H9 (cell line): ENCODE results near the gene SLCO1C1. TPM values are rescaled to one million over a fixed set of nuclear protein-coding genes. Genes with fewer than 3 reads are reported as not detected.

Source experiments
- DNase-seq: peaks from one replicate; pipeline ENCODE4 v3.0.0-alpha.2; 2017
- H2AFZ ChIP-seq: one replicate; pipeline ENCODE4 v1.6.1; 2013; ENCODE audit warnings: mild to moderate bottlenecking, low read length, control low read depth, moderate library complexity
- H2AK5ac ChIP-seq: 2 replicates; pipeline ENCODE4 v1.6.1; 2013; ENCODE audit warnings: low read length, control low read depth, mixed read lengths; ENCODE audit not compliant: insufficient read length
- H2BK120ac ChIP-seq: one replicate; pipeline ENCODE4 v1.6.1; 2013; ENCODE audit warnings: low read depth, mild to moderate bottlenecking, low read length, control low read depth, inconsistent platforms; ENCODE audit not compliant: poor library complexity, severe bottlenecking
- H2BK12ac ChIP-seq: 2 replicates; pipeline ENCODE4 v1.6.1; 2013; ENCODE audit warnings: low read length, control low read depth, mixed read lengths, low read depth; ENCODE audit not compliant: insufficient read length
- H2BK15ac ChIP-seq: 2 replicates; pipeline ENCODE4 v1.6.1; 2013; ENCODE audit warnings: low read depth, low read length, control low read depth
- H2BK20ac ChIP-seq: one replicate; pipeline ENCODE4 v1.6.1; 2013; ENCODE audit warnings: low read depth, mild to moderate bottlenecking, low read length, control low read depth, inconsistent platforms; ENCODE audit not compliant: poor library complexity, severe bottlenecking
- H2BK5ac ChIP-seq: 2 replicates; pipeline ENCODE4 v1.6.1; 2013; ENCODE audit warnings: low read length, control low read depth, mixed read lengths; ENCODE audit not compliant: insufficient read length
- H3K14ac ChIP-seq: 2 replicates; pipeline ENCODE4 v1.6.1; 2013; ENCODE audit warnings: low read length, control low read depth; ENCODE audit not compliant: insufficient read depth
- H3K18ac ChIP-seq: 2 replicates; pipeline ENCODE4 v1.6.1; 2013; ENCODE audit warnings: low read depth, mild to moderate bottlenecking, mixed read lengths, low read length, control low read depth; ENCODE audit not compliant: insufficient read length
- H3K23ac ChIP-seq: 2 replicates; pipeline ENCODE4 v1.6.1; 2013; ENCODE audit warnings: low read length, control low read depth, mixed read lengths, low read depth; ENCODE audit not compliant: insufficient read length
- H3K23me2 ChIP-seq: 2 replicates; pipeline ENCODE4 v1.6.1; 2013; ENCODE audit warnings: low read depth, mild to moderate bottlenecking, mixed read lengths, low read length, control low read depth; ENCODE audit not compliant: insufficient read length, poor library complexity, severe bottlenecking
- H3K27ac ChIP-seq: 2 replicates; pipeline ENCODE4 v1.5.1; 2013; ENCODE audit warnings: low read length, control low read depth, mixed read lengths, low read depth; ENCODE audit not compliant: insufficient read length
- H3K27me3 ChIP-seq: 2 replicates; pipeline ENCODE4 v1.6.1; 2013; ENCODE audit warnings: low read length, control low read depth, inconsistent platforms; ENCODE audit not compliant: insufficient read depth
- H3K4ac ChIP-seq: 2 replicates; pipeline ENCODE4 v1.6.1; 2013; ENCODE audit warnings: low read depth, mild to moderate bottlenecking, control low read depth, inconsistent platforms, low read length, moderate library complexity
- H3K4me1 ChIP-seq: 2 replicates; pipeline ENCODE4 v1.6.1; 2013; ENCODE audit warnings: low read length, control low read depth, inconsistent platforms; ENCODE audit not compliant: insufficient read depth
- H3K4me2 ChIP-seq: 2 replicates; pipeline ENCODE4 v1.6.1; 2013; ENCODE audit warnings: low read length, control low read depth, mixed read lengths; ENCODE audit not compliant: insufficient read length, insufficient read depth
- H3K56ac ChIP-seq: 2 replicates; pipeline ENCODE4 v1.6.1; 2013; ENCODE audit warnings: low read depth, mild to moderate bottlenecking, mixed read lengths, low read length, control low read depth; ENCODE audit not compliant: insufficient read length
- H3K79me1 ChIP-seq: 2 replicates; pipeline ENCODE4 v1.6.1; 2013; ENCODE audit warnings: low read depth, mild to moderate bottlenecking, moderate library complexity, low read length, control low read depth, inconsistent platforms; ENCODE audit not compliant: insufficient read depth, poor library complexity, severe bottlenecking
- H3K79me2 ChIP-seq: 2 replicates; pipeline ENCODE4 v1.6.1; 2013; ENCODE audit warnings: low read length, control low read depth, inconsistent platforms; ENCODE audit not compliant: insufficient read depth
- H3K9ac ChIP-seq: 2 replicates; pipeline ENCODE4 v1.6.1; 2013; ENCODE audit warnings: low read length, control low read depth, mixed read lengths; ENCODE audit not compliant: insufficient read length; ENCODE audit errors: extremely low read depth
- H3K9me3 ChIP-seq: one replicate; pipeline ENCODE4 v1.6.1; 2013; ENCODE audit warnings: low read depth, low read length, inconsistent platforms; ENCODE audit not compliant: control insufficient read depth
- H3T11ph ChIP-seq: one replicate; pipeline ENCODE4 v1.6.1; 2013; ENCODE audit warnings: mild to moderate bottlenecking, low read length, control low read depth, inconsistent platforms
- H4K20me1 ChIP-seq: one replicate; pipeline ENCODE4 v1.6.1; 2013; ENCODE audit not compliant: control insufficient read depth, insufficient read length, insufficient read depth
- H4K5ac ChIP-seq: 2 replicates; pipeline ENCODE4 v1.6.1; 2013; ENCODE audit warnings: low read depth, mild to moderate bottlenecking, mixed read lengths, low read length, control low read depth; ENCODE audit not compliant: insufficient read length
- H4K8ac ChIP-seq: replicated peaks from 2 replicates; pipeline ENCODE4 v1.6.1; 2013; ENCODE audit warnings: low read length, control low read depth, mixed read lengths, low read depth; ENCODE audit not compliant: insufficient read length
- H4K91ac ChIP-seq: 2 replicates; pipeline ENCODE4 v1.6.1; 2013; ENCODE audit warnings: low read depth, mild to moderate bottlenecking, moderate library complexity, mixed read lengths, low read length, control low read depth; ENCODE audit not compliant: insufficient read length
- H3K27ac Mint-ChIP-seq, 3 experiments: 2 replicates in 2 of 3; 3 replicates in 1 of 3; pipeline ENCODE4 v1.8.0; 2020 to 2021; ENCODE audit warnings: mixed read lengths in 3 of 3, mild to moderate bottlenecking in 1 of 3, moderate library complexity in 1 of 3
- H3K27me3 Mint-ChIP-seq: 2 replicates; pipeline ENCODE4 v1.8.0; 2021; ENCODE audit warnings: low read depth, mild to moderate bottlenecking, moderate library complexity, mixed read lengths
- H3K36me3 Mint-ChIP-seq, 3 experiments: 2 replicates in 2 of 3; 3 replicates in 1 of 3; pipeline ENCODE4 v1.8.0; 2020 to 2021; ENCODE audit warnings: low read depth in 3 of 3, mixed read lengths in 3 of 3; ENCODE audit not compliant: insufficient read depth in 1 of 3
- H3K4me1 Mint-ChIP-seq, 2 experiments: 2 replicates each; pipeline ENCODE4 v1.8.0; 2020; ENCODE audit warnings: mixed read lengths in 2 of 2
- H3K4me3 Mint-ChIP-seq, 2 experiments: 2 replicates in 1 of 2; 3 replicates in 1 of 2; pipeline ENCODE4 v1.8.0; 2020 to 2021; ENCODE audit warnings: mild to moderate bottlenecking in 2 of 2, mixed read lengths in 2 of 2, moderate library complexity in 1 of 2
- H3K9me3 Mint-ChIP-seq, 2 experiments: 2 replicates in 1 of 2; 3 replicates in 1 of 2; pipeline ENCODE4 v1.8.0; 2020; ENCODE audit warnings: mild to moderate bottlenecking in 2 of 2, mixed read lengths in 2 of 2, moderate library complexity in 1 of 2
- CTCF ChIP-seq: fragments of 200-600 bp; sonication (generic); conservative IDR thresholded peaks from 3 replicates; pipeline ENCODE4 v1.8.0; 2021; ENCODE audit warnings: antibody characterized with exemption, mild to moderate bottlenecking
- WGBS: extraction: QIAGEN DNeasy Blood & Tissue Kit; methylation state at CpG from one replicate; pipeline ENCODE4 v1.1.7; 2013; ENCODE audit warnings: missing lambda C conversion rate, low lambda C conversion rate, mixed read lengths; ENCODE audit not compliant: insufficient read length; ENCODE audit errors: extremely low coverage; 5-methylcytosine and 5-hydroxymethylcytosine counted together
- total RNA-seq: library from RNA; stranded (reverse); gene quantifications from 2 replicates; pipeline ENCODE4 v1.2.1, GENCODE V29; 2021

Gene SLCO1C1
- total RNA-seq, 1 experiment from 2014 or later: not detected

DNA sequence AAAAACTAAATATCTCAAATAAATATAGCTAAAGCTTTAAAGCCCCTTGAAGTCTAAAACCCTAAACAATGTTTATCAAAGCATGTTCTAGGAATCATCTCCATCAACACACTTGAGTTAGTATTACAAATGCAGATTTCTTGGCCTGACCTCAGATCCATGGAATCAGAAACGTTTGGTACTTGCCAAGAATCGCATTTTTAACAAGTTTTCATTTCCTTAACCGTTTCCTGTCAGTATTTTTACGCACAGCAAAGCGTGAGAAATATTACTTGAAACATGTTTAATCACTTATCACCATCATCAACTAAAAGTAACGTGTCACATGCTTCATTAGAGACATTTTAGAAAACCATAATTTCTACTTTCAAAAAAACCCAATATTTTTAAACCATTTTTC is 9.7 kb downstream of the SLCO1C1 start:
- Mint-ChIP-seq H3K4me1 (peaks cover 3 to 6% of the 10 kb centered on the region in 2 experiments; a peak in 2 of 4 replicates), H3K36me3 (no peaks in the 10 kb centered on the region), H3K27me3 (no peaks in the 10 kb centered on the region), H3K27ac (no peak overlapping the region), H3K9me3 (no peaks in the 10 kb centered on the region), H3K4me3 (no peak overlapping the region)
- H3K27me3 ChIP-seq: no peaks in the 10 kb centered on the region
- H3K4me1 ChIP-seq: no peaks in the 10 kb centered on the region
- no peak overlapping the region for H3K23ac ChIP-seq
- H3K18ac ChIP-seq: no peak overlapping the region
- H4K5ac ChIP-seq: no peak overlapping the region
- no peak overlapping the region for H3K4ac ChIP-seq
- H2AK5ac ChIP-seq: no peak overlapping the region
- no peak overlapping the region for H3T11ph ChIP-seq
- H2BK20ac ChIP-seq: no peak overlapping the region
- no peaks in the 10 kb centered on the region for H4K20me1 ChIP-seq
- TF ChIP-seq CTCF: no peak
- no peaks in the 10 kb centered on the region for H3K9me3 ChIP-seq
- no peak overlapping the region for H3K9ac ChIP-seq
- H2BK12ac ChIP-seq: no peak overlapping the region
- H2BK120ac ChIP-seq: no peak overlapping the region
- H3K56ac ChIP-seq: no peak overlapping the region
- H2BK15ac ChIP-seq: no peak overlapping the region
- H3K14ac ChIP-seq: no peak overlapping the region
- DNase-seq: no peak
- no CpG with 5 or more reads among the region's 6 CpGs for WGBS
- no peaks in the 10 kb centered on the region for H3K79me2 ChIP-seq
- no peak overlapping the region for H2BK5ac ChIP-seq
- H3K23me2 ChIP-seq: no peaks in the 10 kb centered on the region
- H3K79me1 ChIP-seq: no peaks in the 10 kb centered on the region
- no peak overlapping the region for H3K27ac ChIP-seq
- no peak overlapping the region for H3K4me2 ChIP-seq
- H2AFZ ChIP-seq: no peak overlapping the region
- no peak overlapping the region for H4K8ac ChIP-seq
- no peak overlapping the region for H4K91ac ChIP-seq
